ENCODE results near the gene FAXDC2.
A peak's percentile ranks its signal among the peaks of the same experiment; 100 is the strongest.

Gene FAXDC2

DNA sequence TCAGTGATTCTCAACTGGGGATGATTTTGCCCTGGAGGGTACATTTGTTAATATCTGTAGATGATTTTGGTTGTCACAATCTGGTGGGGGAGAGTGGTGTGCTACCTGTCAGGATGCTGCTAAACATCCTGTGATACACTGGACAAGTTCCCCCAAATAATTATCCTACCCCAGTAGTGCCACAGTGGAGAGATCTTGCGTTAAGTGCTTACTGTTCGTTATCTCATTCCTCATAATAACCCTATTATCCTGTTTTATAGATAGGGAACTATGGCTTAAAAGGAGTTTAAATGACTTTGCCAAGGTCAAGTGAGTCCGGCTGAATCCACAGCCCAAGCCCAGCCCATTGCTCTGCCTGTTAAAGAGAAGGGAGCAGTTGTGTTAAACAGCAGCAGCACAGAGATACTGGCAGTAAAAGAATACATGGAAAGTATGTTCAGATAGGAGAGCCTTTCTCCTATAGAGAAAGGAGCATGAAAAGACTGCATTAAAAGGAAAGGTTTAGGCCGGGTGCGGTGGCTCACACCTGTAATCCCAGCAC, 23.5 kb upstream of the FAXDC2 start:
- TF ChIP-seq, protein P1, sequence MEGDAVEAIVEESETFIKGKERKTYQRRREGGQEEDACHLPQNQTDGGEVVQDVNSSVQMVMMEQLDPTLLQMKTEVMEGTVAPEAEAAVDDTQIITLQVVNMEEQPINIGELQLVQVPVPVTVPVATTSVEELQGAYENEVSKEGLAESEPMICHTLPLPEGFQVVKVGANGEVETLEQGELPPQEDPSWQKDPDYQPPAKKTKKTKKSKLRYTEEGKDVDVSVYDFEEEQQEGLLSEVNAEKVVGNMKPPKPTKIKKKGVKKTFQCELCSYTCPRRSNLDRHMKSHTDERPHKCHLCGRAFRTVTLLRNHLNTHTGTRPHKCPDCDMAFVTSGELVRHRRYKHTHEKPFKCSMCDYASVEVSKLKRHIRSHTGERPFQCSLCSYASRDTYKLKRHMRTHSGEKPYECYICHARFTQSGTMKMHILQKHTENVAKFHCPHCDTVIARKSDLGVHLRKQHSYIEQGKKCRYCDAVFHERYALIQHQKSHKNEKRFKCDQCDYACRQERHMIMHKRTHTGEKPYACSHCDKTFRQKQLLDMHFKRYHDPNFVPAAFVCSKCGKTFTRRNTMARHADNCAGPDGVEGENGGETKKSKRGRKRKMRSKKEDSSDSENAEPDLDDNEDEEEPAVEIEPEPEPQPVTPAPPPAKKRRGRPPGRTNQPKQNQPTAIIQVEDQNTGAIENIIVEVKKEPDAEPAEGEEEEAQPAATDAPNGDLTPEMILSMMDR (conservative IDR thresholded peaks at IDR 0.05; ENCODE audit: control insufficient read depth, insufficient read depth, low read depth, low read length), result no peak
- no peak for DNase-seq (ENCODE audit: low read depth)
- no peak overlapping the region for H3K4me3 ChIP-seq (ENCODE audit: control insufficient read depth, low read depth, low read length)

DNA sequence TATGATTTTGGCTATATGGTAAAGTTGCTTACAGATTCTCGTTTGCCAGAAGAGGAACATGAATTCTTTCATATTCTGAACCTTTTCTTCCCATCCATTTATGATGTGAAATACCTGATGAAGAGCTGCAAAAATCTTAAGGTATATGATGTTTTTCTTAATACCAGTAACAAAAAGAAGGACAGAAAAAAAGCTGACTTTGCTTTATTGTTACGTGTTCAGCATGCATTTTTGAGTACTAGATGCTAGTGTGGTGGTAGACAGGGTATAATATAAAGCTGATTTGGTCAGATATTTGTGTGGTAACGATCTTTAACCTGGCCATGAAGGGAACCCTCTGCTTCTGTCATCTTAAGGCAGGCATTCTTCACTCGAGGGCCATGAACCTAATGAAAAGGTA, 21.3 kb upstream of the FAXDC2 start:
- H3K4me3 ChIP-seq (ENCODE audit: control insufficient read depth, low read depth, low read length), result no peak overlapping the region
- DNase-seq (ENCODE audit: low read depth), result no peak
- TF ChIP-seq, protein P1 (conservative IDR thresholded peaks at IDR 0.05; ENCODE audit: control insufficient read depth, insufficient read depth, low read depth, low read length), result no peak

DNA sequence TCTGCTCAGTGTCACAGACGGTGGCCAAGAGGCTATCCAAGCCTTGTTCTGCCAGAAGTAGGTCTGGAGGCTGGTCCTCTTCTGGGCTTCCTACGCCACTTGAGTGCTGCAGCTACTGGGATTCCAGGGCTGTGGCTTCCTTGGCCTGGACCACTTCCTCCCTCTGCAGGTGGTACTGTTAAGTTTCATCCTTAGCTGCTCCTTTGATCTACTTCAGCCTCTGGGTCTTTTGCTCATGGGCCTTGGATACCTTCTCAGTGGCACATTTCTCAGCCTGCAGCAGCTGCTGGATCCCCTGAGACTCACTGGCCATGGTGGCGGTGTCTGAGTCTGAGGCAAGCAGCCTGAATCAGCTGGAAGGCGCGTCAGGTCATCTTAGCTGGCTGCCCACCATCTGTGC, 18.3 kb upstream of the FAXDC2 start:
- no peak overlapping the region for H3K4me3 ChIP-seq (ENCODE audit: control insufficient read depth, low read depth, low read length)
- TF ChIP-seq, protein P1 (conservative IDR thresholded peaks at IDR 0.05; ENCODE audit: control insufficient read depth, insufficient read depth, low read depth, low read length), result peak; percentile 18
- DNase-seq (ENCODE audit: low read depth), result peak; percentile 25

DNA sequence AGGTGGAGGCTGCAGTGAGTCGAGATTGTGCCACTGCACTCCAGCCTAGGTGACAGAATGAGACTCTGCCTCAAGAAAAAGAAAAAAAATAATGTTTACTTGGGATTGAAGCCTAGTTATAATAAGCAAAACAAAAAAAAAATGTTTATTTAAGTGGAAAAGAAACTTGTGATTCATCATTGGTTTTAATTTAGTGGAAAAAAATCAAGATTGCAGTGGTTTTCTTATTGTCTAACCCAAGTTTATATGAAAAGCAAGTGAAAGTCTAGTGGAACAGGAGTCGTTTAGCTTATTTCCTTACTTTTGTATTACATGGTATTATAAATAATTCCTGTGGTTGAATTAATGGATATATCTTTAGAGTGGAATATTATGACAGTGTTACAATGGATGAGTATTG, 16.4 kb upstream of the FAXDC2 start:
- TF ChIP-seq, protein P1 (conservative IDR thresholded peaks at IDR 0.05; ENCODE audit: control insufficient read depth, insufficient read depth, low read depth, low read length), result no peak

DNA sequence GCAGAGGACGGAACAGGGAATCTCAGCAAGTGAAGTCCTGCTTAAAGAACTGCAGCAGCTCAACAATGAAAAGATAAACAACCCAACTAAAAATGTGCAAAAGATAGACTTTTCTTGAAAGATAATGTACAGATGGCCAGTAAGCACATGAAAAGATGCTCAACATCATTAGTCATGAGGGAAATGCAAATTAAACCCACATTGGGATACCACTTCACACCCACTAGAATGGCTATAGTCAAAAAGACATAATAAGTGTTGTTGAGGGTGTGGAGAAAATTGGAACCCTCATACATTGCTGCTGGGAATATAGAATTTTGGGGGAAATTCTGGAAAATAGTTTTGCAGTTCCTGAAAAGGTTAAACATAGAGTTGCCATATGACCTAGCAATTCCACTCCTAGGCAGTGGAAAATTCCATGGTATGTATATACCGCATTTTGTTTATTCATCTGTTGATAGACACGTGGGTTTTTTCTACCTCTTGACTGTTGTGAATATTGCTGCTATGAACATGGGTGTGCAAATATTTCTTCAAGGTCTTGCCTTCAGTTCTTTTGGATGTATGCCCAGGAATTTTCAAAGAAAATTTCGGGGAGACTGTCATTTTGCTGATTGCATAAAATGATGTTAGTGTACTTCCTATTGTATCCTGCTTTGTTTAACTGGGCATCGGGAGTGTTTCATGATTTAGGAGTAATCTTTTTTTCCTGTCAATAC, 15.2 kb upstream of the FAXDC2 start:
- no peak for DNase-seq (ENCODE audit: low read depth)
- TF ChIP-seq, protein P1 (conservative IDR thresholded peaks at IDR 0.05; ENCODE audit: control insufficient read depth, insufficient read depth, low read depth, low read length), result no peak
- no peak overlapping the region for H3K4me3 ChIP-seq (ENCODE audit: control insufficient read depth, low read depth, low read length)

More for the DNA sequence above, 16.4 kb upstream of the FAXDC2 start:
- no peak overlapping the region for H3K4me3 ChIP-seq (ENCODE audit: control insufficient read depth, low read depth, low read length)
- DNase-seq (ENCODE audit: low read depth), result no peak

DNA sequence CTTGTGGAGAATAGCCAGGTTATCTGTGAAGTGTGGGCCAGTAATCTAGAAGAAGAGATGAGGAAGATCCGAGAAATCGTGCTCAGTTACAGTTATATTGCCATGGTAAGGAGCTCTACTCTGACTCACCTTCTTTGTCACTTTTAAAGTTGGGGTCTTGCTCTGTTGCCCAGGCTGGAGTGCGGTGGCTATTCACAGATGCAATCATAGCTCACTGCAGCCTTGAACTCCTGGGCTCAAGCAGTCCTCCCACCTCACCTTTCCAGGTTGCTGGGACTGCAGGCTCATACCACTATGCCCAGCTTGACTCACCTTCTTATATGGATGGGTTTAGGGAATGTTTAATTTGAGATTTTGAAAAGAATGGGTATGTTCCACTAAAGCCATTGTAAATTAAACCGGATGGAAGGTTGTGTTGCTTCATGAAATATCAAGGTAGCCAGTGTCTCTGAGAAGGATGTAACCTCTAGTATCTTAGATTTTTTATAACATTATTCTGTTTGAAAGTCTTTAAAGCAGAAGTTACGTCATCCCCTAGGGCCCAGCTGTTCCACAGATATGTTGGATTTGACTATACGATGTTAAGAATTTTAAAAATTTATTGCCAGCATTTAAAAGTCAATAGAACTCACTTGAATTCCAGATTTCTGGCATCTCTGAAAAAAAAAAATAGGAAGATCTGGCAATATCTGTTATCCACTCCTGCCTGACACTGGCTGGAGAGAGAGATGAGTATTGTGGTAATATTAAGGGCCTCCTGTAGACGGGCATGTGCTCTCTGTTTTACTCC, 13.1 kb upstream of the FAXDC2 start:
- DNase-seq (ENCODE audit: low read depth), result no peak
- H3K4me3 ChIP-seq (ENCODE audit: control insufficient read depth, low read depth, low read length), result no peak overlapping the region
- TF ChIP-seq, protein P1 (conservative IDR thresholded peaks at IDR 0.05; ENCODE audit: control insufficient read depth, insufficient read depth, low read depth, low read length), result no peak

Measured in fibroblast of mammary gland (primary cell).